AG04450 (cell line): ENCODE results near the gene MTG2. TPM values are rescaled to one million over a fixed set of nuclear protein-coding genes. Genes with fewer than 3 reads are reported as not detected.

Source experiments
- CTCF ChIA-PET: fragments of 300-600, 350-600 bp; formaldehyde crosslinking; extraction: SDS; loops from one replicate; lab custom pipeline; 2022; ENCODE audit warnings: antibody characterized with exemption, inconsistent platforms; lab: Charles Lee
- POLR2A ChIA-PET: fragments of 350-600 bp; formaldehyde crosslinking; extraction: SDS; loops from one replicate; lab custom pipeline; 2021; ENCODE audit warnings: antibody characterized with exemption, inconsistent platforms; lab: Yijun Ruan, JAX
- DNase-seq: peaks from one replicate; pipeline ENCODE4 v3.0.0-alpha.2; 2011; ENCODE audit warnings: low read depth, low spot score
- H3K27ac ChIP-seq: one replicate; pipeline ENCODE4 v1.5.1; 2012; ENCODE audit warnings: low read depth, low read length, control low read depth
- H3K27me3 ChIP-seq: one replicate; pipeline ENCODE4 v1.6.0; 2012; ENCODE audit warnings: low read length; ENCODE audit not compliant: control insufficient read depth, insufficient read depth
- H3K4me3 ChIP-seq: 2 replicates; pipeline ENCODE4 v1.5.1; 2011; ENCODE audit warnings: mild to moderate bottlenecking, low read depth, low read length, control low read depth
- H3K9me3 ChIP-seq: 2 replicates; pipeline ENCODE4 v1.5.1; 2012; ENCODE audit warnings: low read length; ENCODE audit not compliant: control insufficient read depth, insufficient read depth
- polyA plus RNA-seq: library from polyadenylated mRNA; depleted of rRNA; stranded (reverse); fragments of >200 nt; gene quantifications from 2 replicates; pipeline ENCODE4 v1.2.3, GENCODE V29; 2011
- TF ChIP-seq, protein P1 (sequence below): IDR thresholded peaks from 2 replicates; pipeline ENCODE4 v1.5.1; 2011; ENCODE audit warnings: low read depth, low read length, control low read depth, inconsistent platforms

Gene MTG2
- polyA plus RNA-seq, 1 experiment: 15.6 TPM

DNA sequence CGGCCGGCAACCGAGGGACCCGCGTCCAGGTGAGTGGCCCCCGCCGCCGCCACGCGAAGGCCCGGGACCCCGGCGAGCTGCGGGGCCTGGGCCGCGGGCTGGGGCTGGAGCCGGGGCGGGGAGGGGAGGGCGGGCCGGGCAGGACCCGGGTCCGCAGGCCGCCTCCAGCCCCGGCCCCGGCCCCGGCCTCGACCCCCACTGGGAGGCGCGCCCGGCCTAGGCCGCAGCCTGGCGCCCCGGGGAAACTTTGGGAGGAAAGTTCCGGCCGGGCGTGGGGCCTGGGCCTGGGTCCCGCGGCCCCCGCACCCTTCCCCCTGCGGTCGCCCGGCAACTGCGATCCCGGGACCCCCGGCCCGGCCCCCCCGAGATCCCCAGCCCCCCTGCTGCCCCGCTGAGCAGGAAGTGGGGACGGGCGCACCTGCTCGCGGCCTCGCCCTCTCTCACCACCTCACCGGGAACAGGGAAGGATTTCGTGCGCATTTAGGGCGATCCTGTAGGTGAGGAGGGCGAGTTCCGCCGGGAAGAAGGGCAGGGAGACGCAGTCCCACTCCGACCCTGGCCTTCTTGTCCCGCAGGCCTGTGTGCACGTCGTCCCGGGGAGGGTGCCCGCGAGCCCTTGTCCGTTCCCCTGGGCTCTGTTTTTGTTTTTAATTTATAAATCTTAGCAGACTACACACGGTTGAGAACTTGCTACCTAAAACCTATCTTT, 55.9 kb downstream of the MTG2 start:
- Histone ChIP-seq H3K9me3 (no peaks in the 10 kb centered on the region; the same call in none of the 2 replicates), H3K4me3 (peak overlapping the region; percentile 90), H3K27me3 (peaks cover 6% of the 10 kb centered on the region), H3K27ac (no peak overlapping the region)
- DNase-seq: no peak
- ChIA-PET POLR2A (no interaction called here), CTCF (interaction anchor here (0.9 kb wide), 1 partner anchor 22 kb away, joined by 3 read pairs; no protein-coding TSS in a partner anchor)
- TF ChIP-seq, protein P1, sequence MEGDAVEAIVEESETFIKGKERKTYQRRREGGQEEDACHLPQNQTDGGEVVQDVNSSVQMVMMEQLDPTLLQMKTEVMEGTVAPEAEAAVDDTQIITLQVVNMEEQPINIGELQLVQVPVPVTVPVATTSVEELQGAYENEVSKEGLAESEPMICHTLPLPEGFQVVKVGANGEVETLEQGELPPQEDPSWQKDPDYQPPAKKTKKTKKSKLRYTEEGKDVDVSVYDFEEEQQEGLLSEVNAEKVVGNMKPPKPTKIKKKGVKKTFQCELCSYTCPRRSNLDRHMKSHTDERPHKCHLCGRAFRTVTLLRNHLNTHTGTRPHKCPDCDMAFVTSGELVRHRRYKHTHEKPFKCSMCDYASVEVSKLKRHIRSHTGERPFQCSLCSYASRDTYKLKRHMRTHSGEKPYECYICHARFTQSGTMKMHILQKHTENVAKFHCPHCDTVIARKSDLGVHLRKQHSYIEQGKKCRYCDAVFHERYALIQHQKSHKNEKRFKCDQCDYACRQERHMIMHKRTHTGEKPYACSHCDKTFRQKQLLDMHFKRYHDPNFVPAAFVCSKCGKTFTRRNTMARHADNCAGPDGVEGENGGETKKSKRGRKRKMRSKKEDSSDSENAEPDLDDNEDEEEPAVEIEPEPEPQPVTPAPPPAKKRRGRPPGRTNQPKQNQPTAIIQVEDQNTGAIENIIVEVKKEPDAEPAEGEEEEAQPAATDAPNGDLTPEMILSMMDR: no peak

DNA sequence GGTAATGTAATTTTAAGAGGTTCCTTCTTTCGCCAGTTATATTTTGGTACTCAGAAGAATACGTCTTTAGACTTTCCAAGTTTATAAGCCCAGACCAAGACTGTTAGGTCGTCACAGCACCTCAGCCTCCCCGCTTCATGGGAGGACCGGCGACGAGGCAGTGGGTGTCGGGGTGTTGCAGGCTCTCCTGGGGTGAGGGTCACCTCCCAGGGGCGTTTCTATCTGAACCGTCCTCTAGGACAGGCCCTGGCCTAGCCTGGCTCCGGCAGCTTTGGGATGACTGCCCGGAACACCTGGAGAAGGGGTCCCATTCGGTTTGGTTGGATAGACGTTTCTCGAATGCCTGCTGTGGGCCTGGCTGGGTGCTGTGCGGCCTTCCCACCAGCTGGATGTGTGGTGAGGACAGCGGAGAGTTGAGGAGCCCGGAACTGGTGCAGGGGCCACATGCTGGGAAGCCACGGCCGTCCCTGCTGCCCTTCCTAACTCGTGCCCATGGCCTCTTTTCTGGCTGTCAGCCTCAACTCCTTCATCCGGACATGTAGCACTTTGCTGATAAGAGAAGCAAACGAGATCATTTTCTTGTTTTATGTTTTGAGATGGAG, 56.6 kb downstream of the MTG2 start:
- H3K27me3 ChIP-seq: peaks cover 2% of the 10 kb centered on the region
- ChIA-PET CTCF (no interaction called here), POLR2A (no interaction called here)
- no peak for DNase-seq
- no peaks in the 10 kb centered on the region; the same call in 1 of the 2 replicates for H3K9me3 ChIP-seq
- peak overlapping the region; percentile 90 for H3K4me3 ChIP-seq
- no peak overlapping the region for H3K27ac ChIP-seq
- TF ChIP-seq, protein P1: no peak

DNA sequence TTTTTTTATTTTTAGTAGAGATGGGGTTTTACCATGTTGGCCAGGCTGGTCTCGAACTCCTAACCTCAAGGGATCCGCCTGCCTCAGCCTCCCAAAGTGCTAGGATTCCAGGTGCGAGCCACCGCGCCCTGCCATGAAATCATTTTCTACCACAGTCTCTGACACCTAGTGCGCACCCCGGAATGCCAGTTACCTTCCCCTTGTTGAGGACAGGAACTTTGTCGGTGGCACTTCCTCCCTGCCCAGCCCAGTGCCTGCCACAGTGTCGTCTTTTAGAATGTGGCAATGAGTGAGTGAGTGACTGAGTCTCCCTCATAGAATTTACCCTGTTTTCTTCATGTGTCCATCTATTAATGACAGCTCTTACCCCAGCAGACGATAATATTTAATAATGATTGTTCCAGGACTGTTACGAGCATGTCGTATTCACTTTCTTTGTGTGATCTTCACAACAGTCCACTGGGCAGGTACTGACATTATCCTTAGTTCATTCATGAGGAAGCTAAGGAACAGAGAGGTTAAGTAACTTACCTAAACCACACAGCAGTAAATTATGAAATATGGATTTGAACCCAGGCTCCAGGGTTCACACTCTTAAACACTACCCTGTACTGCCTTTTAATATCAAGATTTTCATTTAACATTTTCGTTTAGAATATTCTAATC, 57.3 kb downstream of the MTG2 start:
- no peak overlapping the region for H3K27ac ChIP-seq
- DNase-seq: no peak
- ChIA-PET CTCF (no interaction called here), POLR2A (interaction anchor here (0.6 kb wide), 1 partner anchor 46 kb away, joined by 5 read pairs; no protein-coding TSS in a partner anchor)
- H3K4me3 ChIP-seq: 0 out of 2 replicates have a peak overlapping the region, but pooled peaks have one; percentile 10
- no peaks in the 10 kb centered on the region; the same call in 1 of the 2 replicates for H3K9me3 ChIP-seq
- TF ChIP-seq, protein P1: no peak
- no peaks in the 10 kb centered on the region for H3K27me3 ChIP-seq

DNA sequence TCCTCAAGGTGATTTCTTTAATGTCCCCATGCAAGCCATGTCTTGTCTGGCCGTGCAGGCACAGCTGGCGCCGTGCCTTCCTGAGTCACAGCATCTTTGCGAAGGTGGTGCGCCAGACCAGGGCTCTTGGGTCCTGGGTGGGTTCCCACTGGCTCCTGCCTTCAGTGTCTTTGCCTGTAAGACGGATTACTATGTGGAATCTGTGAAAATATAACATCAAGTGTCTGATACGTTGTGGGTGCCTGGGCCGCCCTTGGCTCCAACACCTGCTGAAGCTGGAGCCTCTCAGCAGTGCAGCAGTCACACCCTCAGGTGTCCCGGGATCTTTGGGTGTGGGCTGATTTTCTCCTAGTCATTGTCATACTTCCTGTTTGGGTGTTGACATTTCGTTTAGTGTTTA, 58.7 kb downstream of the MTG2 start:
- no peak overlapping the region for H3K27ac ChIP-seq
- H3K9me3 ChIP-seq: no peaks in the 10 kb centered on the region; the same call in 1 of the 2 replicates
- H3K4me3 ChIP-seq: no peak overlapping the region
- ChIA-PET POLR2A (no interaction called here), CTCF (no interaction called here)
- no peaks in the 10 kb centered on the region for H3K27me3 ChIP-seq
- no peak for DNase-seq
- TF ChIP-seq, protein P1: no peak
